ENCODE measurements around the gene VPREB1.

Gene VPREB1

DNA sequence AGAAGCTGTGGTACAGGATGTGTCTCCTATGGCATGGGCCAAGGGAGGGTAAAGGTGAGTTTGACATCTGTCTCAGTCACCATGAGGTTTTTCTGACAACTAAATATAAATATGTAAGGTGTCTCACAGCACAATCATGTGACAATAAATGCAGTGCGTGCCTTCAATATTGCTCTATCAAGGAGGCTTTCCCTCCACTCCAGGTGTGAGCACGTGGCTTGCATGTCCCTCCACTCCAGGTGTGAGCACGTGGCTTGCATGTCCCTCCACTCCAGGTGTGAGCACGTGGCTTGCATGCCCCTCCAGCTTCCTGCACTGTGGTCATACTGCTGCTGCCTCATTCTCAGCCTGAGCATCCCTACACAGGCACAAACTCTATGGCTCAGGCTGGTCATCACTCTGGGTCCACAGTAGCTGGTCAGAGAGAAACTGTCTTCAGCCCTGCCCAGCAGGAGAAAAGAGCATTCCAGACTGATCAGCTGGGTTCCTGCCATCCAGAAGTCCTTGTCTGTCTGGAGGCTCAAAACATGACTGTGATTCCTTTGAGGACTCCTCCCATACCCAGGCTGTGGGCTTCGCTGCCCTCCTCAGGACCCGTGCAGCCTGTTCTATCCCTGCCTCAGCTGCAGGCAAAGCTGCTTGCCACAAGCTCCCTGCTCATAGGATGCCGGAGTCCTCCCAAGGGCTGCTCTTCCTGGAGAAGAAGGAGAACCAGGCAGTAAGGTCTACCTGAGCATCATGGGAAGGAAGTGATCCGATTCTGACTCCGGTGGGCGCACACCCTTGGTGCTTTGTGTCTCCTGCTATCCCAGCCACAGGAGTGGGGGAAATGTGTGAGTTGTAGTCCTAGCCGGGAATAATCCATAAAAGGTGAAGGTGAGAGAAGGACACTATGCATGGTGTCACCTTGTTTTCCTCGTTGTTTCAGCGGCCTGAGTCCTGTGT is 33.4 kb upstream of the VPREB1 start:
- no peak for ATAC-seq (ENCODE audit: insufficient read depth, low read depth)
- H2AFZ ChIP-seq (ENCODE audit: low read depth, low read length), result no peak overlapping the region
- no peaks in the 10 kb centered on the region for H3K36me3 ChIP-seq (ENCODE audit: insufficient read depth, low read length)
- H3K27me3 ChIP-seq (ENCODE audit: insufficient read depth, low read length, poor library complexity), result no peaks in the 10 kb centered on the region
- peaks cover 35% of the 10 kb centered on the region for H3K4me1 ChIP-seq (ENCODE audit: insufficient read depth, low read length)
- H3K9ac ChIP-seq (ENCODE audit: low read depth, low read length), result no peak overlapping the region
- DNase-seq, result no peak
- H3K79me2 ChIP-seq (ENCODE audit: insufficient read depth, low read length), result no peaks in the 10 kb centered on the region
- TF ChIP-seq EZH2 (IDR thresholded peaks at IDR 0.05; ENCODE audit: borderline replicate concordance, low read depth, low read length, severe bottlenecking) (no peak), CTCF (IDR thresholded peaks at IDR 0.05; ENCODE audit: borderline replicate concordance, extremely low read depth, low read length, poor library complexity, severe bottlenecking) (no peak)
- no peaks in the 10 kb centered on the region for H4K20me1 ChIP-seq (ENCODE audit: insufficient read depth, low read length)
- no peak overlapping the region for H3K4me2 ChIP-seq (ENCODE audit: insufficient read depth, low read length)
- no peaks in the 10 kb centered on the region for H3K9me3 ChIP-seq (ENCODE audit: insufficient read depth, low read length, severe bottlenecking)
- H3K4me3 ChIP-seq (ENCODE audit: low read depth in 1 of 2, low read length in 2 of 2), result no peak overlapping the region
- peak overlapping the region; percentile 18; the same call in 1 of the 2 replicates for H3K27ac ChIP-seq (ENCODE audit: low read length)

DNA sequence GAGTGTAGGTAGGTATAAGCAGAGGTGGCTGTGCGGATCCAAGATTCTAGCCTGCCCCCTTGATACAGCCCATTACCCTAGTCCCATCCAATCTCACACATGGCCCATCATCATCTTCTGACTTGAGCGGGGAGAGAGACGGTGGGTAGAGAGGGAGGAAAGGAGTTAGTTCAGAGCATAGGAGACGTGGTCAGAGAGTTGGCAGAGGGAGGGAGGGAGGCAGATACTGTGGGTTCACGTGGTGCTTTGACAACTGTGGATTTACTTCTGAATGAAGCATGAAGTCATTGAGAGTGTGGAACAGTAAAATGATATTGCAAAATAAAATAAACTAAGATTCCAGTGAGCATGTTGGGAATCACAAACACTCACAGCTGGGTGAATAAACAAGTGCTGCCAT is 31.4 kb upstream of the VPREB1 start:
- H3K36me3 ChIP-seq (ENCODE audit: insufficient read depth, low read length), result no peaks in the 10 kb centered on the region
- H3K4me1 ChIP-seq (ENCODE audit: insufficient read depth, low read length), result peaks cover 25% of the 10 kb centered on the region
- no peak overlapping the region for H3K4me2 ChIP-seq (ENCODE audit: insufficient read depth, low read length)
- ATAC-seq (ENCODE audit: insufficient read depth, low read depth) (peak; percentile 50; the same call in 2 of the 3 replicates), DNase-seq (no peak)
- H3K27ac ChIP-seq (ENCODE audit: low read length), result no peak overlapping the region
- no peak for TF ChIP-seq CTCF (IDR thresholded peaks at IDR 0.05; ENCODE audit: borderline replicate concordance, extremely low read depth, low read length, poor library complexity, severe bottlenecking)
- TF ChIP-seq EZH2 (IDR thresholded peaks at IDR 0.05; ENCODE audit: borderline replicate concordance, low read depth, low read length, severe bottlenecking), result no peak
- no peaks in the 10 kb centered on the region for H3K9me3 ChIP-seq (ENCODE audit: insufficient read depth, low read length, severe bottlenecking)
- no peak overlapping the region for H3K9ac ChIP-seq (ENCODE audit: low read depth, low read length)
- no peak overlapping the region for H2AFZ ChIP-seq (ENCODE audit: low read depth, low read length)
- no peaks in the 10 kb centered on the region for H3K79me2 ChIP-seq (ENCODE audit: insufficient read depth, low read length)
- no peaks in the 10 kb centered on the region for H4K20me1 ChIP-seq (ENCODE audit: insufficient read depth, low read length)
- H3K4me3 ChIP-seq (ENCODE audit: low read depth in 1 of 2, low read length in 2 of 2), result no peak overlapping the region
- H3K27me3 ChIP-seq (ENCODE audit: insufficient read depth, low read length, poor library complexity), result no peaks in the 10 kb centered on the region

DNA sequence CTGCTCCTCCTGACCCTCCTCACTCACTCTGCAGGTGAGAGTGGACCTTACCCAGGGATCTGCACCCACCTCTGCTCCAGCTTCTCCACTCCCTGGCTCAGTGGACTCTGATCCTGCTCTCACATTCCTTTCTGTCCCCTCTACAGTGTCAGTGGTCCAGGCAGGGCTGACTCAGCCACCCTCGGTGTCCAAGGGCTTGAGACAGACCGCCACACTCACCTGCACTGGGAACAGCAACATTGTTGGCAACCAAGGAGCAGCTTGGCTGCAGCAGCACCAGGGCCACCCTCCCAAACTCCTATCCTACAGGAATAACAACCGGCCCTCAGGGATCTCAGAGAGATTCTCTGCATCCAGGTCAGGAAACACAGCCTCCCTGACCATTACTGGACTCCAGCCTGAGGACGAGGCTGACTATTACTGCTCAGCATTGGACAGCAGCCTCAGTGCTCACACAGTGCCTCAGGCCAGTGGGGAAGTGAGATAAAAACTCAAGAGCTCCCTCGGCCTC is 29.7 kb upstream of the VPREB1 start:
- Histone ChIP-seq H3K79me2 (ENCODE audit: insufficient read depth, low read length) (no peaks in the 10 kb centered on the region), H4K20me1 (ENCODE audit: insufficient read depth, low read length) (no peaks in the 10 kb centered on the region), H3K27ac (ENCODE audit: low read length) (no peak overlapping the region), H3K27me3 (ENCODE audit: insufficient read depth, low read length, poor library complexity) (no peaks in the 10 kb centered on the region), H2AFZ (ENCODE audit: low read depth, low read length) (no peak overlapping the region), H3K9me3 (ENCODE audit: insufficient read depth, low read length, severe bottlenecking) (no peaks in the 10 kb centered on the region), H3K4me3 (ENCODE audit: low read depth in 1 of 2, low read length in 2 of 2) (no peak overlapping the region), H3K4me2 (ENCODE audit: insufficient read depth, low read length) (no peak overlapping the region), H3K4me1 (ENCODE audit: insufficient read depth, low read length) (peaks cover 13% of the 10 kb centered on the region), H3K36me3 (ENCODE audit: insufficient read depth, low read length) (no peaks in the 10 kb centered on the region), H3K9ac (ENCODE audit: low read depth, low read length) (no peak overlapping the region)
- TF ChIP-seq CTCF (IDR thresholded peaks at IDR 0.05; ENCODE audit: borderline replicate concordance, extremely low read depth, low read length, poor library complexity, severe bottlenecking) (no peak), EZH2 (IDR thresholded peaks at IDR 0.05; ENCODE audit: borderline replicate concordance, low read depth, low read length, severe bottlenecking) (no peak)
- DNase-seq (no peak), ATAC-seq (ENCODE audit: insufficient read depth, low read depth) (no peak)
